NCI-H748 treated with DMSO at 0.1 percent for 48 hours (cell line): Measurements from ENCODE around the gene CCBE1.
"Not testable (repeated sequence)": the region's sequence is repeated elsewhere in the genome, so short reads cannot be mapped to it uniquely, and the experiment has no call there.

ENCODE experiments used
- DNase-seq: peaks from one replicate; lab custom pipeline; 2025; lab: John Stamatoyannopoulos, UW

The CCBE1 gene

GRCh38 chr18:59539108-59539507, 158.1 kb downstream of the CCBE1 start:
- no peak for DNase-seq

- no peak for DNase-seq
Observed at GRCh38 chr18:59537579-59537978, 159.6 kb downstream of the CCBE1 start.

GRCh38 chr18:59536166-59536565, 161.1 kb downstream of the CCBE1 start:
- DNase-seq = no peak

GRCh38 chr18:59535055-59535454, 162.2 kb downstream of the CCBE1 start:
- DNase-seq = no peak

- no peak for DNase-seq
Observed at GRCh38 chr18:59528866-59529265, 168.4 kb downstream of the CCBE1 start.

- DNase-seq = no peak
Observed at GRCh38 chr18:59520562-59521355, 176.5 kb downstream of the CCBE1 start.

GRCh38 chr18:59518705-59519104, 178.5 kb downstream of the CCBE1 start:
- DNase-seq = no peak

GRCh38 chr18:59517446-59518165, 179.6 kb downstream of the CCBE1 start:
- DNase-seq = no peak

- peak; percentile 26 for DNase-seq
Observed at GRCh38 chr18:59516356-59517155, 180.7 kb downstream of the CCBE1 start.

- not testable (repeated sequence) for DNase-seq
Observed at GRCh38 chr18:59515956-59516355, 181.3 kb downstream of the CCBE1 start.

GRCh38 chr18:59515147-59515546, 182.1 kb downstream of the CCBE1 start:
- no peak for DNase-seq

- DNase-seq = no peak
Observed at GRCh38 chr18:59514203-59514602, 183.0 kb downstream of the CCBE1 start.

GRCh38 chr18:59512025-59512755, 185.0 kb downstream of the CCBE1 start:
- peak; percentile 67 for DNase-seq

- no peak for DNase-seq
Observed at GRCh38 chr18:59509481-59510442, 187.5 kb downstream of the CCBE1 start.

- DNase-seq = no peak
Observed at GRCh38 chr18:59505356-59505755, 191.9 kb downstream of the CCBE1 start.

GRCh38 chr18:59502274-59503175, 194.7 kb downstream of the CCBE1 start:
- DNase-seq = no peak

GRCh38 chr18:59501920-59502273, 195.3 kb downstream of the CCBE1 start:
- no peak for DNase-seq

GRCh38 chr18:59500765-59501164, 196.5 kb downstream of the CCBE1 start:
- no peak for DNase-seq

GRCh38 chr18:59498506-59499086, 198.6 kb downstream of the CCBE1 start:
- DNase-seq = no peak
